ENCODE measurements around the gene KRT7.

Gene KRT7

GRCh38 chr12:52270541-52271070 lies 37.6 kb downstream of the KRT7 start:
- no peaks in the 10 kb centered on the region for H3F3A ChIP-seq (ENCODE audit: insufficient read depth, low read length)
- H3K27ac ChIP-seq (ENCODE audit: low read length), result no peak overlapping the region
- H3K27me3 ChIP-seq (replicated peaks; ENCODE audit: insufficient read depth, low read length), result no peaks in the 10 kb centered on the region; the same call in 1 of the 2 replicates
- no peaks in the 10 kb centered on the region for H3K4me1 ChIP-seq (ENCODE audit: low read length)
- H3K4me2 ChIP-seq (ENCODE audit: low read depth, low read length), result no peak overlapping the region
- H3K9me3 ChIP-seq (replicated peaks; ENCODE audit: insufficient read depth, low read length), result no peaks in the 10 kb centered on the region
- no peaks in the 10 kb centered on the region for H3K36me3 ChIP-seq (replicated peaks; ENCODE audit: insufficient read depth, low read length)
- TF ChIP-seq EZH2phosphoT487 (IDR thresholded peaks at IDR 0.05; ENCODE audit: low read length), result no peak
- TF ChIP-seq EZH2 (optimal IDR thresholded peaks at IDR 0.05; ENCODE audit: low read depth, low read length), result no peak
- TF ChIP-seq CTCF (IDR thresholded peaks at IDR 0.05; ENCODE audit: low read length), result no peak
- DNase-seq, result no peak
- no peak overlapping the region for H2AFZ ChIP-seq (ENCODE audit: low read length)
- no peaks in the 10 kb centered on the region for H4K20me1 ChIP-seq (ENCODE audit: insufficient read depth, low read length)
- H3K79me2 ChIP-seq (ENCODE audit: low read length), result no peaks in the 10 kb centered on the region
- H3K4me3 ChIP-seq (ENCODE audit: low read length), result no peak overlapping the region
- H3K9ac ChIP-seq (ENCODE audit: low read length), result no peak overlapping the region
- H3K9me2 ChIP-seq (replicated peaks; ENCODE audit: insufficient read depth, low read length), result no peaks in the 10 kb centered on the region

- Histone ChIP-seq H4K20me1 (ENCODE audit: insufficient read depth, low read length) (no peaks in the 10 kb centered on the region), H3K4me2 (ENCODE audit: low read depth, low read length) (no peak overlapping the region), H3K9me2 (replicated peaks; ENCODE audit: insufficient read depth, low read length) (no peaks in the 10 kb centered on the region), H3F3A (ENCODE audit: insufficient read depth, low read length) (no peaks in the 10 kb centered on the region), H2AFZ (ENCODE audit: low read length) (no peak overlapping the region), H3K4me3 (ENCODE audit: low read length) (no peak overlapping the region), H3K79me2 (ENCODE audit: low read length) (no peaks in the 10 kb centered on the region), H3K36me3 (replicated peaks; ENCODE audit: insufficient read depth, low read length) (no peaks in the 10 kb centered on the region), H3K9me3 (replicated peaks; ENCODE audit: insufficient read depth, low read length) (no peaks in the 10 kb centered on the region), H3K27ac (ENCODE audit: low read length) (no peak overlapping the region), H3K9ac (ENCODE audit: low read length) (no peak overlapping the region), H3K27me3 (replicated peaks; ENCODE audit: insufficient read depth, low read length) (no peaks in the 10 kb centered on the region; the same call in 1 of the 2 replicates), H3K4me1 (ENCODE audit: low read length) (no peaks in the 10 kb centered on the region)
- no peak for TF ChIP-seq EZH2 (optimal IDR thresholded peaks at IDR 0.05; ENCODE audit: low read depth, low read length)
- TF ChIP-seq CTCF (IDR thresholded peaks at IDR 0.05; ENCODE audit: low read length), result no peak
- no peak for TF ChIP-seq EZH2phosphoT487 (IDR thresholded peaks at IDR 0.05; ENCODE audit: low read length)
- no peak for DNase-seq
Observed at GRCh38 chr12:52271158-52271557, 38.1 kb downstream of the KRT7 start.

GRCh38 chr12:52274521-52275120 lies 41.6 kb downstream of the KRT7 start, which contains the start of gene KRT86:
KRT86 (plus strand) TSS chr12:52274645; CDS start chr12:52301917, 27,272 bp downstream.
- no peak for DNase-seq

More at GRCh38 chr12:52274521-52275120, 41.6 kb downstream of the KRT7 start, which contains the start of gene KRT86:
- Histone ChIP-seq H2AFZ (ENCODE audit: low read length) (no peak within 1 kb of the TSS), H3K27ac (ENCODE audit: low read length) (no peak within 1 kb of the TSS), H3K79me2 (ENCODE audit: low read length) (no peaks in the 10 kb centered on the region), H3K9ac (ENCODE audit: low read length) (no peak within 1 kb of the TSS), H3K9me2 (replicated peaks; ENCODE audit: insufficient read depth, low read length) (no peaks in the 10 kb centered on the region), H3K4me2 (ENCODE audit: low read depth, low read length) (no peak within 1 kb of the TSS), H3K27me3 (replicated peaks; ENCODE audit: insufficient read depth, low read length) (0 out of 2 replicates have a peak, but pooled peaks cover 5% of the 10 kb centered on the region), H3K9me3 (replicated peaks; ENCODE audit: insufficient read depth, low read length) (no peaks in the 10 kb centered on the region), H3F3A (ENCODE audit: insufficient read depth, low read length) (no peaks in the 10 kb centered on the region), H3K4me1 (ENCODE audit: low read length) (no peaks in the 10 kb centered on the region), H4K20me1 (ENCODE audit: insufficient read depth, low read length) (no peaks in the 10 kb centered on the region), H3K36me3 (replicated peaks; ENCODE audit: insufficient read depth, low read length) (no peaks in the 10 kb centered on the region), H3K4me3 (ENCODE audit: low read length) (no peak within 1 kb of the TSS)
- no peak for TF ChIP-seq CTCF (IDR thresholded peaks at IDR 0.05; ENCODE audit: low read length)
- TF ChIP-seq EZH2phosphoT487 (IDR thresholded peaks at IDR 0.05; ENCODE audit: low read length), result no peak
- no peak for TF ChIP-seq EZH2 (optimal IDR thresholded peaks at IDR 0.05; ENCODE audit: low read depth, low read length)
